ENCODE results near the gene MOSMO. TPM values are rescaled to one million over a fixed set of nuclear protein-coding genes. Genes with fewer than 3 reads are reported as not detected.

Gene MOSMO
- polyA plus RNA-seq, 3 donors, result 0.95 to 9.1 (median 2.5) TPM

GRCh38 chr16:22120440-22120839, 112.5 kb downstream of the MOSMO start:
- Histone ChIP-seq H3K4me1 (ENCODE audit: control insufficient read depth in 1 of 2, insufficient read depth in 2 of 2, low read length in 2 of 2) (peaks cover 0 to 8% of the 10 kb centered on the region in 2 donors), H3K9ac (ENCODE audit: insufficient read depth, low read length, poor library complexity, severe bottlenecking) (no peak overlapping the region), H3K4me2 (replicated peaks; ENCODE audit: extremely low read depth, low read length, poor library complexity, severe bottlenecking) (no peak overlapping the region), H4K20me1 (ENCODE audit: insufficient read depth, low read length) (no peaks in the 10 kb centered on the region), H2AFZ (ENCODE audit: insufficient read depth, low read depth, low read length, poor library complexity, severe bottlenecking) (no peak overlapping the region), H3K79me2 (ENCODE audit: insufficient read depth, low read length) (no peaks in the 10 kb centered on the region), H3K9me3 (replicated peaks in 1 of 2; ENCODE audit: control insufficient read depth in 1 of 2, insufficient read depth in 1 of 2, low read length in 2 of 2) (no peaks in the 10 kb centered on the region), H3K4me3 (replicated peaks in 1 of 3; ENCODE audit: low read depth in 2 of 3, low read length in 3 of 3) (no peak overlapping the region), H3K27me3 (ENCODE audit: control insufficient read depth in 2 of 2, insufficient read depth in 2 of 2, low read length in 2 of 2) (no peaks in the 10 kb centered on the region), H3K36me3 (replicated peaks in 1 of 2; ENCODE audit: control insufficient read depth in 1 of 2, insufficient read depth in 2 of 2, low read length in 2 of 2) (no peaks in the 10 kb centered on the region), H3K27ac (ENCODE audit: low read depth in 1 of 2, low read length in 2 of 2) (no peak overlapping the region)
- Mint-ChIP-seq H3K9me3 (no peaks in the 10 kb centered on the region), H3K4me1 (peaks cover 11% of the 10 kb centered on the region), H3K36me3 (no peaks in the 10 kb centered on the region), H3K4me3 (no peak overlapping the region), H3K27me3 (ENCODE audit: low read depth in 3 of 3) (peaks cover 2 to 5% (median 2%) of the 10 kb centered on the region in 3 donors), H3K27ac (no peak overlapping the region)
- WGBS (ENCODE audit: insufficient coverage), result 100% methylated on average over 1 of the region's 3 CpGs
- TF ChIP-seq CTCF (IDR thresholded peaks at IDR 0.05), result no peak
- DNase-seq, result no peak
- intact Hi-C loops (cut with micrococcal nuclease), result no loop called here

- no peaks in the 10 kb centered on the region for H3K36me3 Mint-ChIP-seq
- no peaks in the 10 kb centered on the region for H3K36me3 ChIP-seq (replicated peaks in 1 of 2; ENCODE audit: control insufficient read depth in 1 of 2, insufficient read depth in 2 of 2, low read length in 2 of 2)
- intact Hi-C loops (cut with micrococcal nuclease), result no loop called here
- no peak overlapping the region for H3K4me3 Mint-ChIP-seq
- peaks cover 11% of the 10 kb centered on the region for H3K4me1 Mint-ChIP-seq
- H3K4me1 ChIP-seq (ENCODE audit: control insufficient read depth in 1 of 2, insufficient read depth in 2 of 2, low read length in 2 of 2), result peaks cover 0 to 8% of the 10 kb centered on the region in 2 donors
- no peak overlapping the region for H3K9ac ChIP-seq (ENCODE audit: insufficient read depth, low read length, poor library complexity, severe bottlenecking)
- TF ChIP-seq CTCF (IDR thresholded peaks at IDR 0.05), result no peak
- peaks cover 4 to 7% (median 5%) of the 10 kb centered on the region in 3 donors for H3K27me3 Mint-ChIP-seq (ENCODE audit: low read depth in 3 of 3)
- no peak overlapping the region for H3K4me3 ChIP-seq (replicated peaks in 1 of 3; ENCODE audit: low read depth in 2 of 3, low read length in 3 of 3)
- no peak overlapping the region for H2AFZ ChIP-seq (ENCODE audit: insufficient read depth, low read depth, low read length, poor library complexity, severe bottlenecking)
- no peaks in the 10 kb centered on the region for H3K27me3 ChIP-seq (ENCODE audit: control insufficient read depth in 2 of 2, insufficient read depth in 2 of 2, low read length in 2 of 2)
- H3K27ac ChIP-seq (ENCODE audit: low read depth in 1 of 2, low read length in 2 of 2), result no peak overlapping the region
- H3K4me2 ChIP-seq (replicated peaks; ENCODE audit: extremely low read depth, low read length, poor library complexity, severe bottlenecking), result no peak overlapping the region
- no peaks in the 10 kb centered on the region for H3K9me3 Mint-ChIP-seq
- no peaks in the 10 kb centered on the region for H4K20me1 ChIP-seq (ENCODE audit: insufficient read depth, low read length)
- H3K79me2 ChIP-seq (ENCODE audit: insufficient read depth, low read length), result no peaks in the 10 kb centered on the region
- H3K9me3 ChIP-seq (replicated peaks in 1 of 2; ENCODE audit: control insufficient read depth in 1 of 2, insufficient read depth in 1 of 2, low read length in 2 of 2), result no peaks in the 10 kb centered on the region
- no peak overlapping the region for H3K27ac Mint-ChIP-seq
- DNase-seq, result no peak
Measured at GRCh38 chr16:22122239-22122638, 114.3 kb downstream of the MOSMO start.

All from CD14-positive monocyte (primary cell).